ENCODE measurements around the gene CAPZB.
"Not testable (repeated sequence)": the region's sequence is repeated elsewhere in the genome, so short reads cannot be mapped to it uniquely, and the experiment has no call there.

Gene CAPZB

GRCh38 chr1:19485362-19486187 is at the start of gene CAPZB:
TSS of gene CAPZB (minus strand) at chr1:19485539. CDS start at chr1:19485438, 101 bp downstream.
- FAIRE-seq (peak; percentile 15), DNase-seq (ENCODE audit: extremely low spot score, insufficient read length, low read depth) (peak; percentile 87)

GRCh38 chr1:19534281-19534680 is 48.9 kb upstream of the CAPZB start:
- FAIRE-seq (no peak), DNase-seq (ENCODE audit: extremely low spot score, insufficient read length, low read depth) (no peak)

- FAIRE-seq (no peak), DNase-seq (ENCODE audit: extremely low spot score, insufficient read length, low read depth) (no peak)
These were observed 48.3 kb upstream of the CAPZB start for GRCh38 chr1:19533626-19534025.

GRCh38 chr1:19532519-19532918 is 47.2 kb upstream of the CAPZB start:
- DNase-seq (ENCODE audit: extremely low spot score, insufficient read length, low read depth): no peak
- FAIRE-seq: no peak

GRCh38 chr1:19529664-19530063 is 44.3 kb upstream of the CAPZB start:
- no peak for DNase-seq (ENCODE audit: extremely low spot score, insufficient read length, low read depth)

GRCh38 chr1:19528438-19528837 is 43.1 kb upstream of the CAPZB start:
- no peak for FAIRE-seq

More at GRCh38 chr1:19529664-19530063, 44.3 kb upstream of the CAPZB start:
- no peak for FAIRE-seq

GRCh38 chr1:19525607-19526545 is 40.5 kb upstream of the CAPZB start:
- FAIRE-seq (no peak), DNase-seq (ENCODE audit: extremely low spot score, insufficient read length, low read depth) (no peak)

More at GRCh38 chr1:19528438-19528837, 43.1 kb upstream of the CAPZB start:
- DNase-seq (ENCODE audit: extremely low spot score, insufficient read length, low read depth): no peak

GRCh38 chr1:19524791-19525190 is 39.5 kb upstream of the CAPZB start:
- FAIRE-seq: no peak
- no peak for DNase-seq (ENCODE audit: extremely low spot score, insufficient read length, low read depth)

GRCh38 chr1:19522570-19522969 is 37.2 kb upstream of the CAPZB start:
- FAIRE-seq; DNase-seq (ENCODE audit: extremely low spot score, insufficient read length, low read depth): not testable (repeated sequence)

GRCh38 chr1:19521411-19521810 is 36.1 kb upstream of the CAPZB start:
- FAIRE-seq: no peak

GRCh38 chr1:19517017-19517416 is 31.7 kb upstream of the CAPZB start:
- DNase-seq (ENCODE audit: extremely low spot score, insufficient read length, low read depth) (no peak), FAIRE-seq (no peak)

More at GRCh38 chr1:19521411-19521810, 36.1 kb upstream of the CAPZB start:
- DNase-seq (ENCODE audit: extremely low spot score, insufficient read length, low read depth): no peak

- FAIRE-seq: no peak
- DNase-seq (ENCODE audit: extremely low spot score, insufficient read length, low read depth): no peak
These were observed 29.9 kb upstream of the CAPZB start for GRCh38 chr1:19515201-19515600.

- DNase-seq (ENCODE audit: extremely low spot score, insufficient read length, low read depth): no peak
- FAIRE-seq: no peak
These were observed 29.1 kb upstream of the CAPZB start for GRCh38 chr1:19514391-19514831.

- FAIRE-seq (no peak), DNase-seq (ENCODE audit: extremely low spot score, insufficient read length, low read depth) (no peak)
These were observed 27.2 kb upstream of the CAPZB start for GRCh38 chr1:19512545-19512944.

GRCh38 chr1:19511116-19511515 is 25.8 kb upstream of the CAPZB start:
- no peak for DNase-seq (ENCODE audit: extremely low spot score, insufficient read length, low read depth)
- FAIRE-seq: no peak

GRCh38 chr1:19509647-19510046 is 24.3 kb upstream of the CAPZB start:
- FAIRE-seq; DNase-seq (ENCODE audit: extremely low spot score, insufficient read length, low read depth): not testable (repeated sequence)

GRCh38 chr1:19507516-19507915 is 22.2 kb upstream of the CAPZB start:
- DNase-seq (ENCODE audit: extremely low spot score, insufficient read length, low read depth) (no peak), FAIRE-seq (no peak)

GRCh38 chr1:19505693-19506457 is 20.5 kb upstream of the CAPZB start:
- FAIRE-seq (no peak), DNase-seq (ENCODE audit: extremely low spot score, insufficient read length, low read depth) (no peak)

- DNase-seq (ENCODE audit: extremely low spot score, insufficient read length, low read depth) (no peak), FAIRE-seq (no peak)
These were observed 19.7 kb upstream of the CAPZB start for GRCh38 chr1:19504796-19505692.
